Measurements from ENCODE around the gene NFIL3. TPM values are rescaled to one million over a fixed set of nuclear protein-coding genes. Genes with fewer than 3 reads are reported as not detected.

Gene NFIL3
- total and polyA plus RNA-seq, 2 donors (not counting 1 experiment from before 2014, with no cell fraction given) = 2.7 to 14.3 TPM

DNA sequence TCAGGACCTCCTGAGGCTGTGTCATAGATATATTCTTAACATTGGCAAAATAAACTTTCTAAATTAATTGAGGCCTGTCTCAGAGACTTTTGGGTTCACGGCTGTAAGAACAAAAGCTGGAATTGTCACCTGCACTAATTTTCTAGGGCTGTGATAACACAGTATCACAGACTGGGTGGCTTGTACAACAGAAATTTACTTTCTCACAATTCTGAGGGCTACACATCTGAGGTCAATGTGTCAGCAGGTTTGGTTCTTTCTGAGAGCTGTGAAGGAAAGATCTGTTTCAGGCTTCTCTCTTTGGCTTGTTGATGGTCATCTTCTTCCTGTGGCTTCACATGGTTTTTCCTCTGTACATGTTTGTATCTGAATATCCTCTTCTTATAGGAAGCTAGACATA is 29.2 kb upstream of the NFIL3 start:
- no peak overlapping the region for H3K27ac Mint-ChIP-seq
- H4K20me1 ChIP-seq (ENCODE audit: control insufficient read depth, insufficient read depth, low read length, poor library complexity, severe bottlenecking) = no peaks in the 10 kb centered on the region
- no peak overlapping the region for H3K4me2 ChIP-seq (replicated peaks; ENCODE audit: low read depth, low read length, poor library complexity, severe bottlenecking)
- H3K4me3 ChIP-seq (ENCODE audit: control extremely low read depth in 1 of 5, extremely low read depth in 1 of 5, insufficient read depth in 1 of 5, low read depth in 2 of 5, low read length in 4 of 5) = no peak overlapping the region
- peaks cover 0 to 12% (median 0%) of the 10 kb centered on the region in 4 experiments for H3K27me3 ChIP-seq (replicated peaks in 1 of 4; ENCODE audit: control extremely low read depth in 1 of 4, control insufficient read depth in 3 of 4, insufficient read depth in 4 of 4, low read length in 3 of 4)
- no peak overlapping the region for H3K9ac ChIP-seq (ENCODE audit: low read length)
- no peaks in the 10 kb centered on the region for H3K36me3 ChIP-seq (replicated peaks in 1 of 2; ENCODE audit: control extremely low read depth in 1 of 2, control insufficient read depth in 1 of 2, extremely low read depth in 1 of 2, insufficient read depth in 2 of 2, low read length in 1 of 2)
- H3K4me3 Mint-ChIP-seq = no peak overlapping the region
- H3K4me1 ChIP-seq (ENCODE audit: control insufficient read depth in 2 of 2, insufficient read depth in 2 of 2, low read length in 2 of 2) = no peaks in the 10 kb centered on the region
- intact Hi-C loops (cut with micrococcal nuclease) = no loop called here
- H3K79me2 ChIP-seq (ENCODE audit: control insufficient read depth, insufficient read depth, low read length) = no peaks in the 10 kb centered on the region
- no peak overlapping the region for H3K27ac ChIP-seq (ENCODE audit: low read length in 2 of 2)
- H3K27me3 Mint-ChIP-seq = peaks cover 32% of the 10 kb centered on the region
- H3K9me3 Mint-ChIP-seq (ENCODE audit: insufficient read depth) = no peaks in the 10 kb centered on the region
- WGBS (ENCODE audit: insufficient coverage) = 100% methylated on average over 1 of the region's 1 CpG
- no peak overlapping the region for H2AFZ ChIP-seq (ENCODE audit: insufficient read depth, low read depth, low read length, poor library complexity, severe bottlenecking)
- TF ChIP-seq, protein P1, sequence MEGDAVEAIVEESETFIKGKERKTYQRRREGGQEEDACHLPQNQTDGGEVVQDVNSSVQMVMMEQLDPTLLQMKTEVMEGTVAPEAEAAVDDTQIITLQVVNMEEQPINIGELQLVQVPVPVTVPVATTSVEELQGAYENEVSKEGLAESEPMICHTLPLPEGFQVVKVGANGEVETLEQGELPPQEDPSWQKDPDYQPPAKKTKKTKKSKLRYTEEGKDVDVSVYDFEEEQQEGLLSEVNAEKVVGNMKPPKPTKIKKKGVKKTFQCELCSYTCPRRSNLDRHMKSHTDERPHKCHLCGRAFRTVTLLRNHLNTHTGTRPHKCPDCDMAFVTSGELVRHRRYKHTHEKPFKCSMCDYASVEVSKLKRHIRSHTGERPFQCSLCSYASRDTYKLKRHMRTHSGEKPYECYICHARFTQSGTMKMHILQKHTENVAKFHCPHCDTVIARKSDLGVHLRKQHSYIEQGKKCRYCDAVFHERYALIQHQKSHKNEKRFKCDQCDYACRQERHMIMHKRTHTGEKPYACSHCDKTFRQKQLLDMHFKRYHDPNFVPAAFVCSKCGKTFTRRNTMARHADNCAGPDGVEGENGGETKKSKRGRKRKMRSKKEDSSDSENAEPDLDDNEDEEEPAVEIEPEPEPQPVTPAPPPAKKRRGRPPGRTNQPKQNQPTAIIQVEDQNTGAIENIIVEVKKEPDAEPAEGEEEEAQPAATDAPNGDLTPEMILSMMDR (IDR thresholded peaks at IDR 0.05) = no peak
- TF ChIP-seq EZH2 (IDR thresholded peaks at IDR 0.05; ENCODE audit: borderline replicate concordance, insufficient read depth, low read depth, low read length, poor library complexity, severe bottlenecking) = no peak
- H3K4me1 Mint-ChIP-seq = no peaks in the 10 kb centered on the region
- no peaks in the 10 kb centered on the region for H3K9me3 ChIP-seq (ENCODE audit: control extremely low read depth in 1 of 3, control insufficient read depth in 2 of 3, insufficient read depth in 1 of 3, low read length in 2 of 3)
- no peak for ATAC-seq (ENCODE audit: low read depth)
- no peak for DNase-seq
- ChIA-PET POLR2A (no interaction called here), CTCF (no interaction called here)

DNA sequence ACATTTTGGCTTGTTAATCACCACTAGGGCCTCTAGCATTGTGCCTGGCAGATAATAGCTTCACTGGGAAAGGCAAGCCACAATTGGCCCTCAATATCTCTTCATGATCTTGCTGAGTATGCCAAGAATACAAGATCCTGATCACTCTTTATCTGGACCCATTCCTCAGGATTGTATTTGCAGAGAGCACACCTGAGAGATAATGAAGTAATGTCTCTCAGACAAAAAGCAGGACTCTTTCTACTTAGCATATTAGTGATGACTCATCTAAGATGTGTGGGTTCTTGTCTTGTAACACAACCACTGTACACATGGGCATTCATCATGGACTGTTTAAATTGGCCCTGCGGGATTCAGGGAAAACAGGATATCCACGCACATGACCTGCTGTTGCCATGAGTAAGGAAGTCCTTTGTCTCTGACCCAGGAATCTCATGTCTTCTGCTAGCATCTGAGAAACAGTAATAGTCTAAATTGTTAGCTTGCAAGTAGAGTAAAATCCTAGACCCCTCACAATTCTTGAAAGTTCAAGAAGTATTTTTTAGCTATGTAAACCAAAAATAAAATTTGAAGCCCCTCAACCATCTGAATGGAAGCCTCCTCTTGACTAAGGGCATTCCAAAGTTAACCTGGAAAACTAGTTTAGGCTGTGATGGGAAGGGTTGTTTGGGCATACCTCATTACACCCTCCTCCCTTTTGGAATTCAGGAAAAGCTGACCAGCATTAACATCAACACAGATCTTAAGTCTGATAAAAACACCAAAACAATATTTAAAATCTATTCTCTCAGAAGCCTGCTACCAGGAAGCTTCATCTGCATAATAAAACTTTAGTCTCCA is 28.0 kb upstream of the NFIL3 start:
- Histone ChIP-seq H3K9ac (ENCODE audit: low read length) (no peak overlapping the region), H3K79me2 (ENCODE audit: control insufficient read depth, insufficient read depth, low read length) (no peaks in the 10 kb centered on the region), H4K20me1 (ENCODE audit: control insufficient read depth, insufficient read depth, low read length, poor library complexity, severe bottlenecking) (no peaks in the 10 kb centered on the region), H3K27me3 (replicated peaks in 1 of 4; ENCODE audit: control extremely low read depth in 1 of 4, control insufficient read depth in 3 of 4, insufficient read depth in 4 of 4, low read length in 3 of 4) (peaks cover 0 to 13% (median 0%) of the 10 kb centered on the region in 4 experiments), H2AFZ (ENCODE audit: insufficient read depth, low read depth, low read length, poor library complexity, severe bottlenecking) (no peak overlapping the region), H3K36me3 (replicated peaks in 1 of 2; ENCODE audit: control extremely low read depth in 1 of 2, control insufficient read depth in 1 of 2, extremely low read depth in 1 of 2, insufficient read depth in 2 of 2, low read length in 1 of 2) (no peaks in the 10 kb centered on the region), H3K4me2 (replicated peaks; ENCODE audit: low read depth, low read length, poor library complexity, severe bottlenecking) (no peak overlapping the region), H3K4me3 (ENCODE audit: control extremely low read depth in 1 of 5, extremely low read depth in 1 of 5, insufficient read depth in 1 of 5, low read depth in 2 of 5, low read length in 4 of 5) (no peak overlapping the region), H3K9me3 (ENCODE audit: control extremely low read depth in 1 of 3, control insufficient read depth in 2 of 3, insufficient read depth in 1 of 3, low read length in 2 of 3) (peaks cover 0 to 3% (median 0%) of the 10 kb centered on the region in 3 donors), H3K4me1 (ENCODE audit: control insufficient read depth in 2 of 2, insufficient read depth in 2 of 2, low read length in 2 of 2) (no peaks in the 10 kb centered on the region), H3K27ac (ENCODE audit: low read length in 2 of 2) (no peak overlapping the region)
- Mint-ChIP-seq H3K9me3 (ENCODE audit: insufficient read depth) (no peaks in the 10 kb centered on the region), H3K27ac (no peak overlapping the region), H3K27me3 (peaks cover 31% of the 10 kb centered on the region), H3K4me3 (no peak overlapping the region), H3K4me1 (no peaks in the 10 kb centered on the region)
- no peak for DNase-seq
- intact Hi-C loops (cut with micrococcal nuclease) = no loop called here
- 100% methylated on average over 2 of the region's 2 CpGs for WGBS (ENCODE audit: insufficient coverage)
- ChIA-PET POLR2A (no interaction called here), CTCF (no interaction called here)
- no peak for TF ChIP-seq EZH2 (IDR thresholded peaks at IDR 0.05; ENCODE audit: borderline replicate concordance, insufficient read depth, low read depth, low read length, poor library complexity, severe bottlenecking)
- TF ChIP-seq, protein P1 (IDR thresholded peaks at IDR 0.05) = no peak
- no peak for ATAC-seq (ENCODE audit: low read depth)
